Stomach smooth muscle (tissue), 2 donors: ENCODE measurements around the gene SRSF1.
A peak's percentile ranks its signal among the peaks of the same experiment; 100 is the strongest.

Source experiments
- H3K27ac ChIP-seq: one replicate; pipeline ENCODE4 v1.7.0; 2013; ENCODE audit warnings: mild to moderate bottlenecking, low read length, inconsistent platforms
- H3K27me3 ChIP-seq, 2 donors: one replicate each; pipeline ENCODE4 v1.7.0; 2013; ENCODE audit warnings: low read length in 2 of 2; ENCODE audit not compliant: insufficient read depth in 2 of 2, control insufficient read depth in 1 of 2
- H3K36me3 ChIP-seq, 2 donors: one replicate each; pipeline ENCODE4 v1.7.0; 2013; ENCODE audit warnings: low read length in 2 of 2; ENCODE audit not compliant: control insufficient read depth in 2 of 2, insufficient read depth in 2 of 2
- H3K4me1 ChIP-seq: one replicate; pipeline ENCODE4 v1.7.0; 2013; ENCODE audit warnings: low read length; ENCODE audit not compliant: control insufficient read depth, insufficient read depth
- H3K4me3 ChIP-seq, 2 donors: one replicate each; pipeline ENCODE4 v1.7.0; 2013; ENCODE audit warnings: low read length in 2 of 2
- H3K9ac ChIP-seq, 2 donors: one replicate each; pipeline ENCODE4 v1.7.0; 2013; ENCODE audit warnings: low read length in 2 of 2, mild to moderate bottlenecking in 1 of 2
- H3K9me3 ChIP-seq, 2 donors: one replicate each; pipeline ENCODE4 v1.7.0; 2013; ENCODE audit warnings: low read length in 2 of 2; ENCODE audit not compliant: control insufficient read depth in 2 of 2
- donor health status: healthy.
- donor health status: Pancreatic carcinoma.

SRSF1 gene, protein sequence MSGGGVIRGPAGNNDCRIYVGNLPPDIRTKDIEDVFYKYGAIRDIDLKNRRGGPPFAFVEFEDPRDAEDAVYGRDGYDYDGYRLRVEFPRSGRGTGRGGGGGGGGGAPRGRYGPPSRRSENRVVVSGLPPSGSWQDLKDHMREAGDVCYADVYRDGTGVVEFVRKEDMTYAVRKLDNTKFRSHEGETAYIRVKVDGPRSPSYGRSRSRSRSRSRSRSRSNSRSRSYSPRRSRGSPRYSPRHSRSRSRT

GRCh38 chr17:58006924-58007780, at the start of gene SRSF1:
Gene SRSF1, minus strand, starts transcription at chr17:58007246. Its CDS starts 109 bp downstream, at chr17:58007137.
- Histone ChIP-seq H3K4me3 (peak within 1 kb of the TSS; percentile 76 to 100), H3K36me3 (peaks cover 19 to 34% of the 10 kb centered on the region in 2 donors), H3K9me3 (no peaks in the 10 kb centered on the region), H3K4me1 (peaks cover 27% of the 10 kb centered on the region), H3K9ac (peak within 1 kb of the TSS; percentile 91 to 100), H3K27me3 (no peaks in the 10 kb centered on the region), H3K27ac (peak within 1 kb of the TSS; percentile 99)

DNA sequence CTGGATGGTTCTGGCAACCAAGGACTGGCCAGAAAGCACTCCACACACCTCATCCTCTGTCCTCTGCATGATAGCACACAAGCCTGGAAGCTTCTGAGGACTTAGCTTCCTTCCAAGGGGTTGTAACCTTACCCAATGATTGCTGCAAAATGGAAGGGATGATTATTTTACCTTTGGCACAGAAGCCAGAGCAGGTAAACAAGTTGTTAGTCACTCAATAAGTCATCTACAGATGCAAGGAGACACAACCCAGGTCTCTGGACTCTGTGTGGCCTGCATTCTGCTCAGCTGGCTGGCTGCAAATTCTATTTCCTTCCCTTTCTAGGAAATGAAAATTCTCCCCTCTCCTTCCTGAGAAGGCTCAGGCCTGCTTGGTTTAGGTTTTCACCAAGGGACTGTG, 49.4 kb upstream of the SRSF1 start:
- H3K4me3 ChIP-seq: no peak overlapping the region
- no peaks in the 10 kb centered on the region for H3K27me3 ChIP-seq
- no peak overlapping the region for H3K9ac ChIP-seq
- H3K4me1 ChIP-seq: peaks cover 17% of the 10 kb centered on the region
- H3K9me3 ChIP-seq: no peaks in the 10 kb centered on the region
- H3K36me3 ChIP-seq: no peaks in the 10 kb centered on the region
- H3K27ac ChIP-seq: no peak overlapping the region

GRCh38 chr17:58054641-58055040, 47.6 kb upstream of the SRSF1 start:
- no peak overlapping the region for H3K27ac ChIP-seq
- H3K27me3 ChIP-seq: no peaks in the 10 kb centered on the region
- no peak overlapping the region for H3K9ac ChIP-seq
- peaks cover under 1% of the 10 kb centered on the region for H3K4me1 ChIP-seq
- no peaks in the 10 kb centered on the region for H3K36me3 ChIP-seq
- H3K9me3 ChIP-seq: no peaks in the 10 kb centered on the region
- no peak overlapping the region for H3K4me3 ChIP-seq

GRCh38 chr17:58052945-58053715, 46.1 kb upstream of the SRSF1 start:
- Histone ChIP-seq H3K27ac (no peak overlapping the region), H3K9me3 (no peaks in the 10 kb centered on the region), H3K36me3 (no peaks in the 10 kb centered on the region), H3K4me3 (no peak overlapping the region), H3K4me1 (no peaks in the 10 kb centered on the region), H3K9ac (no peak overlapping the region), H3K27me3 (no peaks in the 10 kb centered on the region)

- Histone ChIP-seq H3K9ac (no peak overlapping the region), H3K4me3 (no peak overlapping the region), H3K4me1 (peaks cover under 1% of the 10 kb centered on the region), H3K27me3 (no peaks in the 10 kb centered on the region), H3K27ac (no peak overlapping the region), H3K9me3 (no peaks in the 10 kb centered on the region), H3K36me3 (no peaks in the 10 kb centered on the region)
Observed at GRCh38 chr17:58052407-58052806, 45.4 kb upstream of the SRSF1 start.

- Histone ChIP-seq H3K9ac (no peak overlapping the region), H3K4me3 (no peak overlapping the region), H3K4me1 (peaks cover 8% of the 10 kb centered on the region), H3K36me3 (no peaks in the 10 kb centered on the region), H3K27me3 (no peaks in the 10 kb centered on the region), H3K27ac (no peak overlapping the region), H3K9me3 (no peaks in the 10 kb centered on the region)
Observed at GRCh38 chr17:58051468-58051867, 44.4 kb upstream of the SRSF1 start.

GRCh38 chr17:58050966-58051365, 43.9 kb upstream of the SRSF1 start:
- H3K27me3 ChIP-seq: no peaks in the 10 kb centered on the region
- no peaks in the 10 kb centered on the region for H3K36me3 ChIP-seq
- H3K9ac ChIP-seq: no peak overlapping the region
- H3K4me3 ChIP-seq: no peak overlapping the region
- H3K9me3 ChIP-seq: no peaks in the 10 kb centered on the region
- H3K27ac ChIP-seq: no peak overlapping the region
- peaks cover 13% of the 10 kb centered on the region for H3K4me1 ChIP-seq

DNA sequence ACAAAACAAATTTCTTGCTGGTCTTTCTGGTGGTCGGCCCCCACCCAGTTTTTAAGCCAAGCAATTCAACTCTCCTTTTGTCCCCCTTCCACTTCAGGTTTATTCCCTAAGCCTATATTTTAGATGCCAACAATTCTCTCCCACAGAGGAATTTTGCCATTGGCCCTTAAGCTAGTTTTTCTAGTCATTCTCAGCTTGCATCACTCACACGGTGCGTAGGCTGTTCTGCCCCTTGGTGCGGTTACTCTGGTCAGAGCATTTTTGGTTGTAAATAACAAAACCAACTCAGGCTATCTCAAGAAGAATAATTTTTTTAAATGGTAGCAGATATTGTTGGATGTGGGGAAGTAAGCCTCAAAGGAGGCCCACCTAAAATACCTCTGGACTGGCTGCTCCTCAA, 42.5 kb upstream of the SRSF1 start:
- H3K36me3 ChIP-seq: no peaks in the 10 kb centered on the region

DNA sequence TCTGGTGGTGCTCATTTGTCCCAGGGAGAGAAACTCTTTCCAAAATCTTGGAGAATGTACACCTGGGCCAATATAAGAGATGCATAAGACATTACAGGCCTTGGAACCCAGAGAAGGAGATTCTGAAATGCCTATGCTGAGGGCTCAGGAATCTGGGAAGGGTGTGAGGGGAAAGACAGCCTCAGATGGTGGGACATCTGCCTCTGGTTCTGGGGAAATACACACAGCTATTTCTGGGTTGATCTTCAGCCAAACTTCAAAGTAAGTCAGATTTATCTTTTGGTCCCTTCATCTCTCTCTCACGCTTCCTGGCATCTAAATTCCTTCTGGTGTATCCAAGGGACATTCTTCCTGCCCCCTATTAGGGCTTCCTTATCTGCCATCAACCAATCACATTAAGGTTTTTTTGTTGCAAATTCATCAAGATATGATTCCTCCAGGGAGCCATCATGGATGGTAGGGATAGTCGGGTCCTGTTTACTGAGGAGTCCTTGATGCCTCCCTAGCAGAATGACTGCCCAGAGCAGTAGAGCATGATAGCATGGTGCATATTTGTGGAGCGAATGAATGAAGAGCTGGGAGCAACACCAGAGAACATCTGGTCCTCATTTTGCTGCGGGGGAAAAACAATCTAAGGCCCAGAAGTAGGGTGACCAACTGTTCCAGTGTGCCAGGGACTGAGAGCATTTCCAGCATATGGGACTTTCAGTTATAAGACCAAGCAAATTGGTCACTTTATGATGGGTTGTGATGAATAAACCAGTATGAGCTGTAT, 40.5 kb upstream of the SRSF1 start:
- Histone ChIP-seq H3K4me1 (peaks cover 13% of the 10 kb centered on the region), H3K27ac (peak overlapping the region; percentile 46), H3K27me3 (no peaks in the 10 kb centered on the region), H3K9ac (no peak overlapping the region), H3K36me3 (no peaks in the 10 kb centered on the region), H3K4me3 (no peak overlapping the region), H3K9me3 (no peaks in the 10 kb centered on the region)

More for the DNA sequence above, 42.5 kb upstream of the SRSF1 start:
- H3K27ac ChIP-seq: no peak overlapping the region
- no peak overlapping the region for H3K4me3 ChIP-seq
- H3K9ac ChIP-seq: no peak overlapping the region
- H3K27me3 ChIP-seq: no peaks in the 10 kb centered on the region
- H3K9me3 ChIP-seq: no peaks in the 10 kb centered on the region
- peaks cover 13% of the 10 kb centered on the region for H3K4me1 ChIP-seq
